Heart right ventricle (tissue), 16 donors: ENCODE results near the gene SERPINE2. TPM values are rescaled to one million over a fixed set of nuclear protein-coding genes. Genes with fewer than 3 reads are reported as not detected.

ENCODE experiments used
- ATAC-seq, 8 donors: fragments of 200-7000 bp; cut with Tn5 transposase; one replicate each; pipeline ENCODE4 v1.9.1; 2020; ENCODE audit warnings: mild to moderate bottlenecking in 8 of 8, moderate library complexity in 8 of 8, moderate number of reproducible peaks in 1 of 8
- DNase-seq, 2 donors: peaks; one replicate each; pipeline ENCODE4 v3.0.0-alpha.2; 2020
- H3K27ac ChIP-seq, 10 donors: fragments of 200-600 bp; sonication (generic) in 2 of 10; one replicate each; pipeline versions ENCODE4 v1.5.0 to v1.8.0; 2020 to 2022; ENCODE audit warnings: mild to moderate bottlenecking in 3 of 10
- H3K27me3 ChIP-seq, 7 donors: fragments of 200-600 bp; one replicate each; pipeline ENCODE4 v1.8.0; 2021 to 2022; ENCODE audit warnings: mild to moderate bottlenecking in 2 of 7
- H3K36me3 ChIP-seq, 9 donors: fragments of 200-600 bp; sonication (generic) in 1 of 9; one replicate each; pipeline versions ENCODE4 v1.5.0 to v1.8.0; 2020 to 2022; ENCODE audit warnings: mild to moderate bottlenecking in 2 of 9
- H3K4me1 ChIP-seq, 9 donors: fragments of 200-600 bp; sonication (generic) in 1 of 9; one replicate each; pipeline versions ENCODE4 v1.5.0 to v1.8.0; 2020 to 2022; ENCODE audit warnings: mild to moderate bottlenecking in 4 of 9
- H3K4me3 ChIP-seq, 10 donors: fragments of 200-600 bp; sonication (generic) in 2 of 10; one replicate each; pipeline versions ENCODE4 v1.5.0 to v1.8.0; 2020 to 2022; ENCODE audit warnings: mild to moderate bottlenecking in 7 of 10, moderate library complexity in 2 of 10
- H3K9me3 ChIP-seq, 11 donors: fragments of 200-600 bp in 10 of 11; sonication (generic) in 2 of 11; one replicate each; pipeline versions ENCODE4 v1.5.0 to v1.8.0; 2013 to 2022; ENCODE audit warnings: mild to moderate bottlenecking in 2 of 11, control low read depth in 1 of 11, moderate library complexity in 1 of 11
- WGBS, 2 donors: extraction: QIAGEN DNeasy Blood & Tissue Kit; methylation state at CpG; one replicate each; pipeline ENCODE4 v1.1.7; 2013; ENCODE audit warnings: inconsistent platforms in 1 of 2; 5-methylcytosine and 5-hydroxymethylcytosine counted together
- intact Hi-C, 10 donors: fragments of 100-400 bp; cut with DNase I; formaldehyde crosslinking; loops; one replicate each; pipeline versions ENCODE4 v1.11.1 to v1.14.2; 2022
- polyA plus RNA-seq, 2 donors: library from polyadenylated mRNA; stranded (reverse); fragments of 200-250 nt; gene quantifications; one replicate each; pipeline ENCODE4 v1.2.3, GENCODE V29; 2013
- total RNA-seq, 10 donors: library from RNA; stranded (reverse); fragmentation: NEBNext Ultra II Directional in 3 of 10; extraction: Animal tissue kit (Norgen Biotek cat#: 25700) in 3 of 10; gene quantifications; one replicate each; pipeline versions ENCODE4 v1.2.1 to v1.2.4, GENCODE V29; 2021 to 2023
- TF ChIP-seq, protein P1 (sequence below), 9 donors: fragments of 200-600 bp; sonication (generic) in 2 of 9; IDR thresholded peaks; one replicate each; pipeline versions ENCODE4 v1.5.0 to v1.8.0; 2021 to 2022; ENCODE audit warnings: antibody characterized with exemption in 9 of 9, mild to moderate bottlenecking in 5 of 9, moderate library complexity in 1 of 9
- donor health status: Arrhythmogenic right ventricular cardiomyopathy.
- donor health status: ischemic (EF 13 %, LVEDD 7.1; RV severe dilation, severe dysfunction).
- donor health status: healthy with polysubstance abuse.
- donor health status: DM: no; HTN: yes; CAD: no.
- donor health status: DM: no; HTN: no; CAD: no.
- donor health status: ischemic (EF 25% LVEDD 6.9; RV normal size, moderate dysfunction).
- donor health status: ischemic (EF 25% LVEDD 5.7; RV mildly dilated, moderate dysfunction).
- donor health status: healthy.
- donor health status: DM: yes; HTN: yes; CAD: no.
- donor health status: Ischemic cardiomyopathy.
- donor health status: ischemic (EF 35%, LVEDD 5.7; RV mildly dilated, moderate dysfunction).
- donor health status: nonischemic (EF 11% LVEDD 7.7; RV severe dilation, severe dysfunction).
- donor health status: DM: yes; HTN: yes; CAD: no.
- donor health status: PGD.
- donor health status: ischemic (EF 29% LVEDD 5.4; RV normal size, mild dysfunction).
- donor health status: nonischemic (EF 23%, LVEDD 6.1; RV moderate dilation, normal function).

Gene SERPINE2
- total and polyA plus RNA-seq, 12 donors: 5.3 to 56.6 (median 19.7) TPM

DNA sequence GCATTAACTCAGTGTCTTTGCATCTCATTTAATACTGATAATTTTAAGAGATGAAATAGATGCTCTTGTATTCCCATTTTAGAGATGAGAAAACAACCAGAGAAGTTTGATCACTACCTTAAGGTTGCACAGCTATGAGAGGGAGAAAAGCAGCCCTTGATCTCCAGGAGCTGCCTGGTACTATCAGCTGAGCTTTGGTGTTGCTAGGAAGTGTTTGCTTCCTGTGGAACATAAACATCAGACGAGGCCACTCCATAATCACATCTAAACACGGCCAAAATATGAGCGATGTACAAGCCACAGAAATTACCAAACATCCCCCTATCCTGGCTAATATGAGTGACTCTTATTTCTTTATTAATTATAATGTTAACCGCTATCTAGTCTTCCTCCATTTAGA, 93.3 kb downstream of the SERPINE2 start:
- DNase-seq (no peak), ATAC-seq (no peak)
- no peaks in the 10 kb centered on the region for H3K27me3 ChIP-seq
- WGBS, 2 donors: 36 to 53% methylated on average over 4 of the region's 4 CpGs
- TF ChIP-seq, protein P1, sequence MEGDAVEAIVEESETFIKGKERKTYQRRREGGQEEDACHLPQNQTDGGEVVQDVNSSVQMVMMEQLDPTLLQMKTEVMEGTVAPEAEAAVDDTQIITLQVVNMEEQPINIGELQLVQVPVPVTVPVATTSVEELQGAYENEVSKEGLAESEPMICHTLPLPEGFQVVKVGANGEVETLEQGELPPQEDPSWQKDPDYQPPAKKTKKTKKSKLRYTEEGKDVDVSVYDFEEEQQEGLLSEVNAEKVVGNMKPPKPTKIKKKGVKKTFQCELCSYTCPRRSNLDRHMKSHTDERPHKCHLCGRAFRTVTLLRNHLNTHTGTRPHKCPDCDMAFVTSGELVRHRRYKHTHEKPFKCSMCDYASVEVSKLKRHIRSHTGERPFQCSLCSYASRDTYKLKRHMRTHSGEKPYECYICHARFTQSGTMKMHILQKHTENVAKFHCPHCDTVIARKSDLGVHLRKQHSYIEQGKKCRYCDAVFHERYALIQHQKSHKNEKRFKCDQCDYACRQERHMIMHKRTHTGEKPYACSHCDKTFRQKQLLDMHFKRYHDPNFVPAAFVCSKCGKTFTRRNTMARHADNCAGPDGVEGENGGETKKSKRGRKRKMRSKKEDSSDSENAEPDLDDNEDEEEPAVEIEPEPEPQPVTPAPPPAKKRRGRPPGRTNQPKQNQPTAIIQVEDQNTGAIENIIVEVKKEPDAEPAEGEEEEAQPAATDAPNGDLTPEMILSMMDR (IDR thresholded peaks at IDR 0.05): no peak
- peak overlapping the region in 1 of 10 donors; percentile 94 for H3K27ac ChIP-seq
- H3K36me3 ChIP-seq: no peaks in the 10 kb centered on the region
- H3K4me1 ChIP-seq: peaks cover 8 to 53% (median 36%) of the 10 kb centered on the region in 9 donors
- H3K9me3 ChIP-seq: no peaks in the 10 kb centered on the region
- H3K4me3 ChIP-seq: peak overlapping the region in 6 of 10 donors; percentile 76 to 100 (median 98)
- intact Hi-C loops: no loop called here

DNA sequence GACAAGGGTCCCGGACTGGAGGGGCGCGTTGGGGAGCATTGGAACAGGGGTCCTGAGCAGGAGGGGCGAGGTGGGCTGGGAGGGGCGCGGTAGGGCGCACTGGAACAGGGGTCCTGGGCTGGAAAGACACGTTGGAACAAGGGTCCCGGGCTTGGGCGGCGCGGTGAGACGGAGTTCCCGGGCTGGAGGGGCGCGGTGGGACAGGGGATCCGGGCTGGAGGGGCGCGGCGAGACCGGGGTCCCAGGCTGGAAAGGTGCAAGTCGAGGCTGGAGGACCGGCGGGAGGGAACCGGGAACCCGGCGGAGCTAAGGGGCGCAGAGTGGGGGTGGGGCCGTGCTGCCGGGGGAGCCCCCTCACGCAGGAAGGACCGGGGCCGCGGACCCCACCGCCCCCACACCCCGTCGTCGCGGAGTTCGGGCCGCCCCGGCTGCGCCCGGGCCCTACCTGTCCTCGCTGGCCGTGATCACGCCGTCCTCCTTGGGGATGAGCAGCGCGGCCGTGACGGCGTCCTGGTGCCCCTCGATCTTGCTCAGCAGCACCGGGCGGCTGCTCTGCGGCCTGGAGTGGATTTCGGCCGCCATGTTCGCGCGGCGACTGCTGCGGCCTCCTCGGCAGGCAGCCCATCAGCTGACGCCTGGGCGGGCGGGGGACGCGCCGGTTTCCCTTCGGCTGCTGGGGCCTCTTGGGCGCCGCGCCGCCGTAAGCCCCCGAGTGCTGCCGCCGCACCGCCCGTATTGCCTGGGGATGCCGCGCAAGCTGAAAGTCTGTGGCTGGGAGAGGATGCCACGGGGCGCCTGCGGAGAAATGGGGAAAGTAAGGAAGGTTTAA, 94.2 kb downstream of the SERPINE2 start, which contains the start of gene WDFY1:
Gene WDFY1 (minus strand): TSS at position 633 of the 829 bp plus-strand sequence. CDS start 51 bp downstream, at position 582.
- no peaks in the 10 kb centered on the region for H3K27me3 ChIP-seq
- no peaks in the 10 kb centered on the region for H3K36me3 ChIP-seq
- peak; percentile 96 to 98 (median 96) for ATAC-seq
- TF ChIP-seq, protein P1 (IDR thresholded peaks at IDR 0.05): peak in 1 of 9 donors; percentile 4
- H3K4me1 ChIP-seq: peaks cover 8 to 45% (median 36%) of the 10 kb centered on the region in 9 donors
- peaks cover 0 to 3% (median 0%) of the 10 kb centered on the region in 11 donors for H3K9me3 ChIP-seq
- WGBS, 2 donors: 0% methylated on average over 81 to 87 of the region's 87 CpGs
- intact Hi-C loops: loop anchor here in 1 of 10 donors (5.0 kb wide), 1 partner anchor 38 kb away; no protein-coding TSS in a partner anchor
- peak within 1 kb of the TSS; percentile 76 to 100 (median 97) for H3K4me3 ChIP-seq
- peak within 1 kb of the TSS; percentile 92 to 99 (median 96) for H3K27ac ChIP-seq
- DNase-seq: peak; percentile 87 to 91

DNA sequence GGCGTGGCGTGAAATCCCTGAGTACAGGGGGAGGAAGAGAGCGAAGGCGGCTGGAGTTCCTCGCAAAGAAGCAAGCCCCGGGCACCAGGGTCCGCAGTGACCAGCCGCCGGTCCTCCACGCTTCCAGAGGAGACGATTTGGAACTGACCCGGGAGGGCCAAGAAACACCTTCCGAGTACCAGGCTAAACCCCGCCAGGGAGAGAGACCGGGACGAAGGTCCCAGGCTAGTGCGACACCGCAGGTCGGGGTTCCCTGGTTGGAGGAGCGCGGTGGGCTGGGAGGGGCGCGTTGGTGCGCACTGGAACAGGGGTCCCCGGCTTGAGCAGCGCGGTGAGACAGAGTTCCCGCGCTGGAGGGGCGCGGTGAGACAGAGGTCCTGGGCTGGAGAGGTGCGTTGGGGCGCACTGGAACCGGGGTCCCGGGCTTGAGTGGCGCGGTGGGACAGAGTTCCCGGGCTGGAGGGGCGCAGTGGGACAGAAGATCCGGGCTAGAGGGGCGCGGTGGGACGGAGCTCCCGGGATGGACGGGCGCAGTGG, 94.9 kb downstream of the SERPINE2 start:
- Histone ChIP-seq H3K36me3 (no peaks in the 10 kb centered on the region), H3K27ac (peak overlapping the region; percentile 92 to 99 (median 96)), H3K4me1 (peaks cover 8 to 48% (median 36%) of the 10 kb centered on the region in 9 donors), H3K9me3 (peaks cover 0 to 10% (median 0%) of the 10 kb centered on the region in 11 donors), H3K4me3 (peak overlapping the region; percentile 76 to 100 (median 97)), H3K27me3 (no peaks in the 10 kb centered on the region)
- DNase-seq: peak; percentile 22 to 49
- peak; percentile 34 to 82 (median 58) for ATAC-seq
- TF ChIP-seq, protein P1 (IDR thresholded peaks at IDR 0.05): no peak
- WGBS, 2 donors: 1% methylated on average over 46 of the region's 46 CpGs
- intact Hi-C loops: loop anchor here in 1 of 10 donors (5.0 kb wide), 1 partner anchor 37 kb away; no protein-coding TSS in a partner anchor

DNA sequence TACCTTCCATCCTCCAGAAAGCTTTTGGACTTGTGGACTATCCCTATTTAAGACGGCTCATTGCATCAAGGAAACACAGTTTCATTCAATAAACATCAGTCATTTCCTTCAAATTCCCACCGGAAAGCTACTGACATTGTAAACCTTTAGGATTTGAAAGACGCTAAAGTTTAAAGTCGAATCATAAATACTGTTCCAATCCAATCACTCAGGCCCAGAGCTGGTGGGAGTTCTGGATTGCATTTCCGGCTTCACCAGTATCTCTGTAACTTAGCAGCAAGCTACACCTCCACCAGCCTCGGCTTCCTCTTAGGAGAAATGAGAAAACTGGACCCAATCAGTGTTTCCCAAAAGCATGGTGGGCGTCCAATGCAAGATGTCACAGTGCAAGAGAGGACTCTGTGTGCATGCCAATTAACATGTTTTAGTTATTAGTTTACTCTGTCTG, 95.5 kb downstream of the SERPINE2 start:
- TF ChIP-seq, protein P1 (IDR thresholded peaks at IDR 0.05): no peak
- no peaks in the 10 kb centered on the region for H3K27me3 ChIP-seq
- peaks cover 8 to 54% (median 36%) of the 10 kb centered on the region in 9 donors for H3K4me1 ChIP-seq
- WGBS, 2 donors: 20 to 34% methylated on average over 7 of the region's 7 CpGs
- H3K9me3 ChIP-seq: peaks cover 0 to 11% (median 0%) of the 10 kb centered on the region in 11 donors
- H3K27ac ChIP-seq: peak overlapping the region; percentile 92 to 99 (median 96)
- H3K36me3 ChIP-seq: no peaks in the 10 kb centered on the region
- peak in 5 of 8 donors; percentile 10 to 51 (median 40) for ATAC-seq
- peak in 1 of 2 donors; percentile 24 for DNase-seq
- intact Hi-C loops: loop anchor here in 1 of 10 donors (5.0 kb wide), 1 partner anchor 36 kb away; no protein-coding TSS in a partner anchor
- H3K4me3 ChIP-seq: peak overlapping the region; percentile 76 to 100 (median 97)
